A204.1 (cell line): ENCODE measurements around the gene PTPN3.
A peak's percentile ranks its signal among the peaks of the same experiment; 100 is the strongest.

ENCODE experiments used
- FAIRE-seq: peaks from 2 replicates; lab custom pipeline; 2012; peaks lifted over from hg19 to GRCh38; lab: Jason Lieb, UNC

Gene PTPN3

DNA sequence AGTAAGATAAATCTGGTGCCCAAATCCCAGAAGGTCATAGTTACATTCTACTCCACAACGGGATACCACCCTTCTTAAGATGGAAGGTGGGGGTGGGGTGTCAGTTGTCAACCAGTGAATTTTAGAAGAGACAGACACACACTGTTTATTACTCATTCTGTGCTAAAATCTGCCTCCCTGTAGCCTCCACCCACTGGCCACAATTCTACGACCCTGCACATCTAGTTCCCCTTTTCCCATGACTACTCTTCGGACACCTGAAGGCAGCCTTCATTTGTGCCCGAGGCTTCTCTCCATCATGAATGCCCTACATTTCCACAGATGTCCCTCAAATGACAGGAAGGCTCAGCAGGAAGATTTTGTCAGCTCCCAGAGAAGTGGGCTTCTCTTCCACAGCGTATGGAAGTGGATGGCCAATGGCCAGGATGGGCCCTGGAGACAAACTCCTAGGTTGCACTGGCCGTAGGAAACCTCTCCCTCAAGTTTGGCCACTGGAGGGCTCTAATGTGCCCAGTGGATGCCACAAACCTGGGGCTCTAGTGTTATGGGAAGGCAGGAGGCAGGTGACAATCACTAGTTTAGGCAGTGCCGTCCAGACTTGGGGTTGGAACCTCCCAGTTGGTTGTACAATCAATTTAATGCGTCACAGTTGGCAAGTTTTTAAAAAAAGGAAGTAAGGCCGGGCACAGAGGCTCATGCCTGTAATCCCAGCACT lies 46.6 kb downstream of the PTPN3 start:
- no peak for FAIRE-seq

- FAIRE-seq: no peak
Observed at GRCh38 chr9:109450346-109450745, 47.8 kb downstream of the PTPN3 start.

DNA sequence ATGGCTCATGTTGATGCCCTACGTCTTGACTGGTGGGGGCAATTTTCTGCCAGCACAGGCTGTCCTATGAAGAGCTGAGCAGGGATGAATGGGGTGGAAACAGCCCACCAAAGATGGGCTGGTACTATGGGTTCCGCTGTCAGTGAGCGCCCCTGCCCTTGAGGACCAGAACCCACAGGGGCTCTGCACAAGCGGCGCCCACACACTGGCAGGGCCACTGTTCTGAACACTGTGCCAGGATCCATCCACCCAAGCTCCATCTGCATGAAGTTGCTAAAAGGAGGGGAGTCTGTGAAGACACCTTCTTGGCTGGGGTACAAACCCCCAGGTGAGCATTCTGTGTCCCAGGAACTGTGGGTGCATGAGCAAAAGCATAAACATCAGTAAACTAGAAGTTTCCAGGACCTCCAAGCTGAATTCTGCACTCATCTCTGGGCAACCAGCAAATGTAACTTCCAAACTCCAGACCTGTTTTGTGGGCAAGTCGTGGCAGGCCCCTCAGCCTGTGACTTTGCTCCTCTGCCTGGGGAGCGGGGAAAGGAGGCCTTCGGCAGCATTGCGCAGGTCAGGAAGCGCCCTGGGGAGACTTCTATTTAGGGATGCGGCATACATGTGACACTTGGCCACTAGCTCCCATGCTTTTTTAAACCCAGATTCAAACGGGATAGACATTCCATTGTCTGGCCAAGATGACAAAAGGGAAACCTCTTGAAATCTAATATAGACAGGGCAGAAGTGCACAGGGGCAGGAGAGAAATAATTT lies 48.9 kb downstream of the PTPN3 start:
- FAIRE-seq: no peak

- FAIRE-seq: no peak
Observed at GRCh38 chr9:109448223-109448622, 49.9 kb downstream of the PTPN3 start.

- no peak for FAIRE-seq
Observed at GRCh38 chr9:109447329-109448076, 50.6 kb downstream of the PTPN3 start.

DNA sequence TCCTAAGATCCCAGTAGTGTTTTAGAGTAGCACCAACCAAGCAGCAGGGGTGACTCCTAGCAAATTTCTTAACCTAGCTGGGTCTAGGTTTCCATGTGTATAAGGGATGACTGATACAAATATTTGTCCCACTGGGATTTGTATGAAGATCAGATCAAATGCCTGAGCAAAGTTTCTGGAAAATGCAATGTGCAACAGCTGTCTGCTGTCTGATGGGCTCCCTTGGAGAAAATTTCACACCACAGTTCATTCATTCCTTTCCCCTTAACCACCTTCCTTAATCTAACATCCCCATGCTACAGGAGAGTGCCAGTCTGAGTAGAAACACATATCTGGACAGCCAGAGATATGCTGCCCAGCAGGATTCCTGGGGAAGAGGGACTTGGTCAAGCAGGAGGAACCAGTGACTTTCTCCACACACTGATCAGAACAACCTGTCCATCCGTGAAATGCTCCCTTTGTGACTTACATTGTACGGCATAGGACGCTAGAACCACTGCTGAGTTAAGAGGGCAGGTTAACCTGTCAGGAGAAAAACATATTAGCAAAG lies 53.3 kb downstream of the PTPN3 start:
- no peak for FAIRE-seq

DNA sequence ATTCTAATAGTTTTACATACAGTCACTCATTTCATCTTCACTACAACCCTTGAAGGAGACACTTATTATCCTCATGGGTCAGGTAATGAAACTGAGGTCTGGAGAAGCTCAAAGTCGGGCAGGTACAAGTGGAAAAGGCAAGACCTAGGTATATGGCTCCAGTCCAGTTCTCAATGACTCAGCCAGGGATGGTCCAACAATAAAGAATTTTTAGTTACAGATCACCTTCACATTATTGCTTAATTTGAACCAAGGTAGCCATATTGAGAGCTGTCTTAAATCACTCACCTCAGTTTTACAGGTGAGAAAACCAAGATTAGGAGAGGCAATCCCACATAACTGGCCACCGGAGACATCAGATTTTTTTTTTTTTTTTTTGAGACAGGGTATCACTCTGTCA lies 55.4 kb downstream of the PTPN3 start:
- no peak for FAIRE-seq

DNA sequence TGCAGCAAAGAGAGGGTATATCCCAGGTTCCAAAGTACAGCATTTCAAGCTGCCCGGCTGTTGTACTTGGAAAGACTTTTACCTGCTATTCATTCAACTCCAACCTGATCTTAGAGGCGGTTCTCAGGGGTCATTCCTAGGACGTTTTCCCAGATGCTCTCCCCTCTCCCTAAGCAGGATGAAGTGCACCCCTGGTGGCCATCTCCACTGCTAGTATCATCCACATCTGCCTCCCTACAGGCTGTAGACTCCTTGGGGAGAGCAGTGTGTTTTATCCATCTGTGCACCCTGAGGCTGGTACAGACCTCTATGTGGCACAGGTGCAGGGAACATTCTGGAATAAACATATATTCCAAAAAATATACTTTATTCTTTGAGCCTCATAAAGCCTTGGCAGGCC lies 56.8 kb downstream of the PTPN3 start:
- no peak for FAIRE-seq

DNA sequence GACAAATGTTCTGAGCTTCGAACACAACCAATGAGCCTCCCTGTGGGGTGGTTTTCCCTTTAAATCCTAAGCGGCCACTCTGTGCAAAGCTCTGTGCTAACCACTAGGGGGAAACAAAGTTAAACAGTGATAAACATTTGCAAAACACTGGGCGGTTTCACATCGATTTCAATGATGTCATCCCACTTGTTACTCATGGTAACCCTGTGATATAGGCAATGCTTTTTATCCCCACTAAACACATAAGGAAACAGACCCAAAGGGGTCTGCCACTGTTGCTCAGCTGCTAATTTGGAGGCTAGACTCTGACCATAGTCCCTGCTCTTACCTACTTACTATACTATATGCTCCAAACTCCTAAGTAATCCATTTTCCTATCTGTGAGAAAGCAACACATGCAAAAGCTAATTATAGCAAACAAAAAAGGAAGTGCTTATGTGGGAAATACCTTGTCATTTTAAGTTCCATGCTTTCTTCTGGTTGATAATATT lies 57.3 kb downstream of the PTPN3 start:
- peak; percentile 57 for FAIRE-seq

- no peak for FAIRE-seq
Observed at GRCh38 chr9:109440117-109440515, 58.0 kb downstream of the PTPN3 start.

DNA sequence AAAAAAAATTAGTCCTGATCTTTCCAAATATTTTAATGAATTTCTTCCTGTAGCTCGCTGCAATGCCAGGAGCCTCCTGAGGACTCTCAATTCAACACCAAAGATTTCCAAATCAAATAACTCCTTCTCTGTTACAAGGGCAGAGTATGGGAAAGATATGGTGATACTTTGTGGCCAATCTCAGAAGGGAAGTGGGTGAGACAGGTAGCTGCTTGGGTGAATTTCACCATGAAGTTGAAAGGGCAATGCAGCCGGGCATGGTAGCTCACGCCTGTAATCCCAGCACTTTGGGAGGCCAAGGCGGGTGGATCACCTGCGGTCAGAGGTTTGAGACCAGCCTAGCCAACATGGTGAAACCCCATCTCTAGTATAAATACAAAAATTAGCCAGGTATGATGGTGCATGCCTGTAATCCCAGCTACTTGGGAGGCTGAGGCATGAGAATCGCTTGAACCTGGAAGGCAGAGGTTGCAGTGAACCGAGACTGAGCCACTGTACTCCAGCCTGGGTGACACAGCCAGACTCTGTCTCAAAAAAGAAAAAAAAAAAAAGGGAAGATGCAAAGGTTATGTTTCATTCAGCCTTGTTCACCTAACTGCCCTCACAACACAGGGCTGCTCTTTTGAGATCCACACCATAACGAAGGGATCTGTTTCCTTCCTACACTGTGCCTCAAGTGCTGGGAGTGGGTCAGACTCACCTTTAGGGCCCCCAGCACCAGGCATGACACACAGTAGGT lies 58.6 kb downstream of the PTPN3 start:
- no peak for FAIRE-seq

- no peak for FAIRE-seq
Observed at GRCh38 chr9:109437286-109437685, 60.8 kb downstream of the PTPN3 start.

- FAIRE-seq: no peak
Observed at GRCh38 chr9:109436071-109436470, 62.0 kb downstream of the PTPN3 start.

GRCh38 chr9:109433476-109433875 lies 64.6 kb downstream of the PTPN3 start:
- FAIRE-seq: no peak

- FAIRE-seq: no peak
Observed at GRCh38 chr9:109430231-109430630, 67.9 kb downstream of the PTPN3 start.

- FAIRE-seq: no peak
Observed at GRCh38 chr9:109428854-109429253, 69.3 kb downstream of the PTPN3 start.

DNA sequence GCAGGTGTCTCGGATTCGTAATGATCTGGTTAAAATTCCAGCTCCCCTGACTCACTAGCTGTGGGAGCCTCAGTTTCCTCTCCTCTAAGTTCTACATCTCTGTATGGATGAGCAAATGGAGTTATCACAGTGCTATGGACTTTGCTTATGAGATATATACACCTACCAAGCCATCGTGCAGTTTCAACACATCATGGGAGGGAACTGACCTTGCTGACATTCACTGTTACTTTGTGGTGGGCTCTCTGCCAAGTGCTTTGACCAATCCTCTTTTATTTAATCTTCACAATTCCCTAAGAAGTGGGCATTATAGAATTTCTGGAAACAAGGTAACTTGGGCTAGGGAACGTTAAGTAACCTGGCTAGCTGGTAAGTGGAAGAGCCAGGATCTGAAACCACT lies 70.2 kb downstream of the PTPN3 start:
- FAIRE-seq: no peak

- no peak for FAIRE-seq
Observed at GRCh38 chr9:109426626-109427402, 71.3 kb downstream of the PTPN3 start.

- FAIRE-seq: no peak
Observed at GRCh38 chr9:109424618-109425017, 73.5 kb downstream of the PTPN3 start.

- FAIRE-seq: no peak
Observed at GRCh38 chr9:109423877-109424276, 74.2 kb downstream of the PTPN3 start.

GRCh38 chr9:109422641-109423040 lies 75.5 kb downstream of the PTPN3 start:
- FAIRE-seq: no peak
